HFF-Myc (cell line): ENCODE measurements around the gene LINGO1.

ENCODE experiments used
- DNase-seq: peaks from one replicate; pipeline ENCODE4 v3.0.0-alpha.2; 2011; ENCODE audit warnings: low read depth; ENCODE audit errors: extremely low read depth
- H3K4me3 ChIP-seq: replicated peaks from 2 replicates; pipeline ENCODE4 v1.5.1; 2011; ENCODE audit warnings: low read depth, mild to moderate bottlenecking, control low read depth, low read length
- CTCF ChIP-seq: IDR thresholded peaks from 2 replicates; pipeline ENCODE4 v1.5.1; 2012; ENCODE audit warnings: mild to moderate bottlenecking, low read depth, low read length, control low read depth; ENCODE audit errors: missing control alignments

LINGO1 gene

GRCh38 chr15:77665530-77666295, 33.0 kb upstream of the LINGO1 start:
- no peak for DNase-seq
- no peak overlapping the region for H3K4me3 ChIP-seq
- TF ChIP-seq CTCF: no peak

DNA sequence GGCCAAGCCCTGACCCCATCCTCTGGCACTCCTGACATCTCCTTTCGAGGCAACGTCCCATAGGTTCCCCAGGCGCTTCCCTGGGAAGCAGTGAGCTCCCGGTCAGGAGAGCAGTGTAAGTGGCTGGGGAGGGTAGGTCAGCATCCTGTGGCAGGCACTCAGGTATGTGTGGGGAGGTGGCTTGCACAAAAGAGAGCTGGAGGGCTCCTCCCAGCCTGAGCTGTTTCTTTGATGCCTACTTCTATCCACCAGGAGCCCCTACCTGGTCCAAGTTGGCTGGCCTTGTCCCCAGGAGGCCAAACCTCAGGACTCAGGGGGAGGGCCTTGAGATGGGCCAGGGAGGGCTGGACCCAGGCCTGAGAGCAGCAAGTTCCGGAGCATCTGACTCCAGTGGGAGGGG, 31.7 kb upstream of the LINGO1 start:
- TF ChIP-seq CTCF: no peak
- no peak for DNase-seq
- no peak overlapping the region for H3K4me3 ChIP-seq

DNA sequence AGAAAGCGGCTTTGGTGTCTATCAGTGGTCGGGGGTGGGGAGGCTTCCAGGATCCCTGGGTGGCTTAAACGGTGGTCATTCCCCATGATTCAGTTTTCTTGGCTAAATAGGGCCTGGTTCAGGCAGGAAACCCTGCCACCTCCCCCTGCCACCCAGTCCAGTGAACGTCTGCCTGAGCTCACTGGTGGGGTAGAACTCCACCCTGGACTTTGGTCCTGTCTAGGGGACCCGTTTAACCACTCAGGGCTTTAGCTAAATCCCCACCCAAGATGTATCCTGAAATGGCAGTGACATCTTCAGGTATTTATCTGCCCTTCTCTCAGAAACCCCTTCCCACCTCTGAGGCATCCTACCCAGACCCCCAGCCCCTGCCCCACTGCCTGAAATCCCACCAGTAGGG, 30.5 kb upstream of the LINGO1 start:
- no peak overlapping the region for H3K4me3 ChIP-seq
- TF ChIP-seq CTCF: no peak
- DNase-seq: no peak

DNA sequence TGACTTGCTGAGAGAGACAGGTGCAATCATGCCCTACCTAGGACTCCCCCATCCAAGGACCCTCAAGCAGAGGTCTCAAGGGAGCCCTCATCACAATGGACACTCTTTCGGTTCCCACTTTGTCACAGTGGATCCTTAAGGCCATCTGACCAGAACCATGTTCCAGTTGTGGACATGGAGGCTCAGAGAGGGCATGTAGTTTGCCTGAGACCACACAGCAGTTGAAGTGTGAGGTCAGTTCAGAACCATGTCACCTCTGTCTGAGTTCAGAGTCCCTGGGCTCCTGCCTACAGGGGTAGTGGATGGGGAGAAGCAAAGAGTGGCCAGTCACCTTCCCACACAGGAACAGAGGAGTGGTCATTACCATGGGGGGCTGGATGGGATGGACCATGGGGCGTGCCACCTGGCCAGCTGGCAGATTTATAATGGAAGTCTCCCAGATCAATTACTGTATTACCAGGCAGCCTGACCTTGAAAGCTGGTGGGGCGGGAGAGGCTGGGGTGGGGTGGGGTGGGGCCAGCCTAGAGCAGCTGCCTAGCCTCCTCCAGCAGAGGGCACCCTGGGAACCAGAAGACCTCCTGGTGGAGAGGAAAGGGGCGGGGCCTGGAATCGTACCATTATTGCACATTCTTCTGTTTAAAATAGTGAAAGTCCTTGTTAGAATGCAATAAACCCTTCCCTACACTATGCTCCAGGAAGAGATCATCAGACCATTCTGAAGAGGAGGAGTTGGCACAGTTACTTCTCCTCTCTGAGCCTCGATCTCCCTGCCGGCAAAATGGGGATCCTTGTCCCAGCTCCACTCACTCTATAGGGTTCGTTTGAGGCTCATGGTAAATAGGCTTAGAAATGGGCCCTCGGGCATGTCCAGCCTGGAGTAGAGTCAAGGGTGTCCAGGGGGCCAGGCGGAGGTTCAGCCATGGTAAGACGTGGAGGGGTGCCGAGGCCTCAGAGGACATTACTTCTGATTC, 26.9 kb upstream of the LINGO1 start:
- DNase-seq: peak; percentile 9
- peak; percentile 44 for TF ChIP-seq CTCF
- H3K4me3 ChIP-seq: no peak overlapping the region

DNA sequence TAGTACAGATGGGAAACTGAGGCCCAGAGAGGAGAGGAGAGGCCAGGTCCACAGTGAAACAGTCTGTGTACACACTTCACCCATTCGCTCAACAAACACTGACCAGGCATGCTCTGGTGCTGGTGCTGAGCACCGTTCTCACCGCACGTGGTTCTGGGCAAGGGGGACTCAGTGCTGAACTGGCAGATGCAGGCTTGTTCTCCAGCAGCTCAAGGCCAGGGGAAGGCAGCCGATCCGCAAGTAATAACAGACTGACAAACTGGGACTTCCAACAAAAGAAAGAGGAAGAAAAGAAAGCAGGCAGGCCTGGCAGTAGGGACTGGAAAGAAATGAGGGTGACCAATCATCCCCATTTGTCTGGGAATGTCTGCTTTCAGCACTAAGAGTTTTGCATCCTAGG, 25.6 kb upstream of the LINGO1 start:
- TF ChIP-seq CTCF: no peak
- DNase-seq: no peak
- H3K4me3 ChIP-seq: no peak overlapping the region

DNA sequence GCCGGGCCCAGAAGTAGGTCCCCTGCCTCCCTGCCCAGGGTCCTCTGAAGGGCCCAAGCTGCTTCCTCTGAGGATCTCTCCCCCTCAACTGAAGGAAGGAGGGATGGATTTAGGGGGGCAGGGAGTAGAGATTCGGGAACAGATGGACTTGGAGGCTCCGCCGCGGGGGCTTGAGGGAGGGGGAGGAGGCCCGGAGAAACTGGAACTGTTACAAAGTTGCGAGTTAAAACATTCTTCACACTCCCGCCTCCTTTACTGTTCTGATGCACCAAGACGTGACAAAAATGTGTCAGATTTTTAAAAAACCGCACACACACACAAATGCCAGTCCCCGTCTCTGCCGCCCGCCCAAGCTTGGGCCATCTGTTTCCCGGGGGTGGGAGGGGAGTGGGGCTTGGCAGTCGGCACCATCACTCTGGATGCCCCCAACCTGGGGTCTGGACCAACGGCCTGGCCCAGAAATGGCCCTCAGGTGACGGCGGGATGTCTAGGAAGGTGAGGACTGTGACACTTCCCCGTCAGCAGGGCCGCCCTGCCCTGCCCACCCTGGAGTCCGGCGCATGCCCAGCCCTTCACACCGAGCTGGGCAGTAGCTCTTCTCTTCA, 25.0 kb upstream of the LINGO1 start:
- no peak for TF ChIP-seq CTCF
- H3K4me3 ChIP-seq: no peak overlapping the region
- DNase-seq: no peak
